ACC112 (cell line): Measurements from ENCODE around the gene SLC66A2.

Source experiments
- H2AFZ ChIP-seq: fragments of 200-600 bp; sonication (generic); one replicate; pipeline ENCODE4 v1.6.0; 2017; ENCODE audit warnings: antibody characterized with exemption, low read length; ENCODE audit not compliant: unreplicated experiment
- H3K27ac ChIP-seq: fragments of 200-600 bp; sonication (generic); 2 replicates; pipeline ENCODE4 v1.5.1; 2014; ENCODE audit warnings: low read depth, mild to moderate bottlenecking, antibody characterized with exemption, low read length, moderate library complexity
- H3K27me3 ChIP-seq: fragments of 200-600 bp; sonication (generic); 2 replicates; pipeline ENCODE4 v1.6.1; 2014; ENCODE audit warnings: mild to moderate bottlenecking, antibody characterized with exemption, low read length, moderate library complexity, mixed read lengths; ENCODE audit not compliant: insufficient read depth
- H3K36me3 ChIP-seq: fragments of 200-600 bp; sonication (generic); 2 replicates; pipeline ENCODE4 v1.6.1; 2016; ENCODE audit warnings: mild to moderate bottlenecking, antibody characterized with exemption, low read length, moderate library complexity, mixed read lengths; ENCODE audit not compliant: insufficient read depth
- H3K4me1 ChIP-seq: fragments of 200-600 bp; sonication (generic); one replicate; pipeline ENCODE4 v1.6.1; 2016; ENCODE audit warnings: low read length, mixed read lengths; ENCODE audit not compliant: insufficient read depth, unreplicated experiment, control insufficient read depth
- H3K4me3 ChIP-seq: fragments of 200-600 bp; sonication (generic); 2 replicates; pipeline ENCODE4 v1.5.1; 2014; ENCODE audit warnings: mild to moderate bottlenecking, low read depth, low read length
- H3K79me2 ChIP-seq: fragments of 200-600 bp; sonication (generic); one replicate; pipeline ENCODE4 v1.6.0; 2016; ENCODE audit warnings: low read length; ENCODE audit not compliant: control insufficient read depth, unreplicated experiment, insufficient read depth

Gene SLC66A2

DNA sequence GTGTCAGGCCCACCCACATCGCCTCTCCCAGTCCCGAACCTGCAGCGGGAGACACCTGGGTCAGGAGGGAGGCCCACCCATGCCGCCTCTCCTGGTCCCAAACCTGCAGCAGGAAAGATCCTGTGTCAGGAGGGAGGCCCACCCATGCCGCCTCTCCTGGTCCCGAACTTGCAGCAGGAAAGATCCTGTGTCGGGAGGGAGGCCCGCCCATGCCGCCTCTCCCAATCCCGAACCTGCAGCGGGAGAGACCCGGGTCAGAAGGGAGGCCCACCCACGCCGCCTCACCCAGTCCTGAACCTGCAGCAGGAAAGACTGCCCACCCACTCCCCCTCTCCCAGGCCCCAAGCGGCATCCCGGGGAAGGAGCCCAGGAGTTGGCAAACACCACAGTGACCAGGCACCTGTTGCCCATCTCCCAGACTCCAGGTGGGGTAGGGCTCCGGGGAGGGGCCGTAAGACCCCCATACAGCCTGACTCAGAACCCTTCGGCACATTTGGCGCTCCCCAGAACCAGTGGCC, 7.8 kb downstream of the SLC66A2 start:
- Histone ChIP-seq H2AFZ (no peak overlapping the region), H3K27me3 (no peaks in the 10 kb centered on the region), H3K4me1 (no peaks in the 10 kb centered on the region), H3K27ac (no peak overlapping the region), H3K36me3 (peaks cover 9% of the 10 kb centered on the region), H3K79me2 (peaks cover 35% of the 10 kb centered on the region), H3K4me3 (no peak overlapping the region)

DNA sequence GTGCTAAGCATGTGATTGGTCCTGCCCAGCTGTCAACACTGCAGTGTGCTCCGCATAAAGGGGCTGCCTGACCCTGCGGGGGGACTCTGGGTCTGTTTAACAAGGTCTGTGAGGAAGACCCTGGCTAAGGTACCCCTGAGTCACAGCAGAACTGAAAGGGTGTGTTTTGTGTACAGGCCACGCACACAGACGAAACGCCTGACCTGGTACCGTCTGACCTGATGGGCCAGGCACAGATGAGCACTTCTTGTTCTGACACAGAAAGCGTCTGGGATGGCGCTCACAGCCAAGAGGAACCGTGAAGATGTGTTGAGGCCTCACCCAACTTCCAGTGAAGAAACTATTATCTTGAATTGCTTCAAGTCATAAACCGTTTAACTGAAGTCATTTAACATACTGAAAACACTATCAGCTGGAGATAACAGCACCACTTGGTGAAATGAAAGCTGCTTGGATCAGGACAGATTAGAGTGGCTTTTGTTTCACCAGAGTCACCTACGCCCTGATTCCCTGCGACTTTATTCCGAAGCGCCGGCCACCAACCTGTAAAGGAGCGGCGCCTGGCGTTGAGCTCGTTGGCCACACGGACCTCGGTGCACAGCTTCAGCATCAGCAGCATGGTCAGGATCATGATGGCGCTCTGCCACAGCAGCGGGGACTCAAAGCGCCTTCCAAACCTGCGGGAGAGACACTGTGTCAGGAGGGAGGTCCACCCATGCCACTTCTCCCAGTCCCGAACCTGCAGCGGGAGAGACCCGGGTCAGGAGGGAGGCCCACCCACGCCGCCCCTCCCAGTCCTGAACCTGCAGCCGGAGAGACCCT, 8.5 kb downstream of the SLC66A2 start:
- Histone ChIP-seq H3K27ac (no peak overlapping the region), H3K27me3 (no peaks in the 10 kb centered on the region), H2AFZ (no peak overlapping the region), H3K79me2 (peaks cover 34% of the 10 kb centered on the region), H3K4me3 (no peak overlapping the region), H3K4me1 (no peaks in the 10 kb centered on the region), H3K36me3 (peaks cover 6% of the 10 kb centered on the region)

DNA sequence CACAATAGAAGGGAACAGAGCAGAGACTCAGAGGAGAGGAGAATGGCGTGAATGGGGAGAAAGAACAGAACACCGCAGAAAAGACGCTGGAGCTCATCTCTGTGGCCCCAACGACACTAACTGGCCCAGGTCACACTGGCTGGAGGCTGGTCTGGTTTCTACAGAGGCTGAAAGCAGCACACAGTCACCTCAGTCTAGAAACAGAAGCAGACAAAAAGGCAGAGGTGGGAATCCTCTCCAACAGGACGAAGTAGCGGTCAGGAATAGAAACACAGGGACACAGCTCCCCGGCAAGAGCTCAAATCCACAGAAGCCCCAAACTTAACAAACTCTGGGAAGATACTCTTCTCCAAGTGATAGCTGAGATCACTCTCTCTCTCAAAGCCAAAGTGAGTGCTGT, 9.2 kb downstream of the SLC66A2 start:
- Histone ChIP-seq H3K4me1 (no peaks in the 10 kb centered on the region), H3K36me3 (peaks cover 12% of the 10 kb centered on the region), H3K27me3 (no peaks in the 10 kb centered on the region), H3K4me3 (no peak overlapping the region), H3K27ac (no peak overlapping the region), H2AFZ (no peak overlapping the region), H3K79me2 (peaks cover 35% of the 10 kb centered on the region)

DNA sequence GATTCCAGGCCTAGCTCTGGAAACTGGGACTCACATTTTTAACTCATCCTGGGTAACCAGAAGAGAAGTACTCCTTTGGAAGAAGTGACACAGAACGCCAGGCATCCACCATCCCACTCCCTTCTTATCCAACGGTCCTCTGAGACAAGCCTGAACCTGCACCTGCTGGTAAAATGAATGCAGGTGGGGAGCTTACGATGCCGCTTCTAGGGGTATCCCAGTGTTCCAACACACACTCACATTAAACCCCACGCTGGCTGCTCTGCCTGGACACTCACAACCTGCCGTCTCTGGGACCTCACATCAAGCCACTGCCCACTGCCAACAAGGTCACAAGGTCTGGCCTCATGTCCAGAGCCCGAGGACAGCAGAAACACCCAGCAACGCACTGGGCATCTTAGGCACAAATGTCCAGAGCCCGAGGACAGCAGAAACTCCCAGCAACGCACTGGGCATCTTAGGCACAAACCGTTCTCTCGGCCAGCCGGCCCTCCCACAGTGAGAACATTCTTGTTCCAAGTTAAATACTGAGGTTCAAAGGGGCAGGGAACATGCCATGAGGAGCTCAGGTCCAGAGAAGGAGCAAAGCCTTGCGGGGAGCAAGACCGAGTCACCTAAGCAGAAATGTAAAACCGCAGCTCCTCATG, 9.9 kb downstream of the SLC66A2 start:
- no peaks in the 10 kb centered on the region for H3K27me3 ChIP-seq
- peaks cover 40% of the 10 kb centered on the region for H3K79me2 ChIP-seq
- H3K4me1 ChIP-seq = no peaks in the 10 kb centered on the region
- no peak overlapping the region for H3K4me3 ChIP-seq
- no peak overlapping the region for H3K27ac ChIP-seq
- peaks cover 17% of the 10 kb centered on the region for H3K36me3 ChIP-seq
- no peak overlapping the region for H2AFZ ChIP-seq

DNA sequence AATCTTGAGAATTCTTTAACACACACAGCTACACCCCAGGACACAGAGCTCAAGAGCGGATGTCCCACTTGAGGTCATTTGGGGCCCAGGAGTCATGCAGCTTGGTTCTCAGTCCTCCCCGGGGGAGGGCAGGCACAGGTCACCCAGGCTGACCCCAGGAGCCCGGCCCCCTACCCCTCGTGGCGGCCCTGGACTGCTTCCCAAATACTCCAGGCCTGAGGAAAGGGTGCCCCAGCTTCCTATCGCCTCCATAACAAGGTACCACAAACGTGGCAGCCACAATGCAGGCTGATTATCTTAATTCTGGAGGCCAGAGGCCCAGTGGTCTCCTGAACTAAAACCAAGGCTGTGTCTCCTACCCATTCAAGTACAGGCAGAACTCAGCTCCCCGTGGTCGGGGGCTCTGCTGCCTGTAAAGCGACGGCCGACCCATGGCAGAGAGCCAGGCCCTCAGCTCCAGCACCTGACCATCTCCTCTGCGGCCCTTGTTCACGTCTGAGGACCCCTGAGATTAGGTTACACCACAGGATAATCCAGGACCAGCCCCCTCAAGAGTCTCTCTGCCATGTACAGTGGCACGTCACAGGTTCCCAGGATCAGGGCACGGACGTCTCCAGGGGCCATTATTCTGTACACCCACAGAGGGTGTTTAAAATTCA, 10.5 kb downstream of the SLC66A2 start:
- peaks cover 39% of the 10 kb centered on the region for H3K79me2 ChIP-seq
- no peak overlapping the region for H3K27ac ChIP-seq
- no peak overlapping the region for H3K4me3 ChIP-seq
- H2AFZ ChIP-seq = no peak overlapping the region
- peaks cover 17% of the 10 kb centered on the region for H3K36me3 ChIP-seq
- H3K27me3 ChIP-seq = no peaks in the 10 kb centered on the region
- no peaks in the 10 kb centered on the region for H3K4me1 ChIP-seq

DNA sequence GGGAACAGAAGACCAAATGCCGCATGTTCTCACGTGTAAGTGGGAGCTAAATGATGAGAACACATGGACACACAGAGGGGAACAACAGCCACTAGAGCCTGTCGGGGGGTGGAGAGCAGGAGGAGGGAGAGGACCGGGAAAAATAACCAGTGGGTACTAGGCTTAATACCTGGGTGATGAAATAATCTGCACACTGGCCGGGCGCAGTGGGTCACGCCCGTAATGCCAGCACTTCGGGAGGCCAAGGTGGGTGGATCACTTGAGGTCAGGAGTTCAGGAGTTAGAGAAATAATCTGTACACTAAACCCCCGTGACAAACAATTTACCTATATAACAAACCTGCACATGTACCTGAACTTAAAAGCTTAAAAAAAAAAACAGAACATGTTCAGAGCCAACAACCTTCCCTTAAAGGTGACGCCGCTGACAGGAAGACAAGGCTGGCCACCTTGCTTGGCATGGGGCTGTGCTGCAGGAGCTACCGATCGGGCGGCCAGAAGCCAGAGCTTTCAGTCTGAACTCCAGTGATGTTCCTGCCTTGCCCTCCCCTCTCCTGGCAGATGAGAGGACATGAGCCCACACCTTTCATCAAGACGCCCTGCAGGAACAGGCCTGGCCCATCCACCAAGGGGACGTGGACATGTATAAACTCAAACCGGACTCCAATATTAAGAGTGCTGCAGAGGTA, 11.2 kb downstream of the SLC66A2 start:
- no peaks in the 10 kb centered on the region for H3K4me1 ChIP-seq
- no peak overlapping the region for H3K27ac ChIP-seq
- no peak overlapping the region for H3K4me3 ChIP-seq
- H3K27me3 ChIP-seq = no peaks in the 10 kb centered on the region
- no peak overlapping the region for H2AFZ ChIP-seq
- H3K36me3 ChIP-seq = peaks cover 21% of the 10 kb centered on the region
- H3K79me2 ChIP-seq = peaks cover 44% of the 10 kb centered on the region

DNA sequence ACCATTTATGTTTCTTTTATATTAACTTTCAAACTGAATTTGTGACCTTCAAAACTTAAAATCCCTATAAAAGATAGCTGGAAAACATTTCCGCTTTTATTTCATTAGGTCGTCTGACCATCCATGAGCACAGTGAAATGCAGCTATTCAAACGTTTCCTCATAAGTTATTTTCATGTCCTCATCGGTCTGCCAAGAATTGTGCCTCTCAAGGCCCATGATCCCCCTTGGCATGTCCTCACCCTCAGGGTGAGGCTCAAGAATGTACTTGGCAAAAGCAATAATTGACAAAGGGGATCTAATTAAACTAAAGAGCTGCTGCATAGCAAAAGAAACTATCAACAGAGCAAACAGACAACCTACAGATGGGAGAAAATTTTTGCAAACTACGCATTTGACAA, 12.4 kb downstream of the SLC66A2 start:
- Histone ChIP-seq H3K36me3 (peaks cover 29% of the 10 kb centered on the region), H3K79me2 (peaks cover 37% of the 10 kb centered on the region), H3K4me3 (no peak overlapping the region), H2AFZ (no peak overlapping the region), H3K27ac (no peak overlapping the region), H3K4me1 (no peaks in the 10 kb centered on the region), H3K27me3 (no peaks in the 10 kb centered on the region)

DNA sequence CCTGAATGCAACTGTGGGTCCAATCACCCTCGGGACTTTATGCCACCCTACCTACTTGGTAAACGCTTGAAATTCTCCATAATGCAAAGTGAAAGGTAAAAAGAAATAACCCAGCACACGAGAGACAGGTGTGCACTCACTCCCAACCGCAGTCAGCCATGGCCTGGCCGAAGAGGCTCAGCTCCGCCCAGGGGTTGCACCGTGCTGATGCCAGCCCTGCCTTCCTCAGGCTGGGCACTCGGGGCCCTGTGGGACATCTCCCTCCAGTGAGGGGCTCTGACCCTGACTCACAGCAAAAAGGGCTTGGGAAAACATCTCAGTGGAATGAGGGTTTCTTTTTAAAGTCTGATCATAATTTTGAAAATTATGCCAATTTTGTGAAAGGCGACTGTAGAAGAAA, 13.3 kb downstream of the SLC66A2 start:
- Histone ChIP-seq H3K36me3 (peaks cover 38% of the 10 kb centered on the region), H3K79me2 (peaks cover 37% of the 10 kb centered on the region), H3K27me3 (no peaks in the 10 kb centered on the region)

DNA sequence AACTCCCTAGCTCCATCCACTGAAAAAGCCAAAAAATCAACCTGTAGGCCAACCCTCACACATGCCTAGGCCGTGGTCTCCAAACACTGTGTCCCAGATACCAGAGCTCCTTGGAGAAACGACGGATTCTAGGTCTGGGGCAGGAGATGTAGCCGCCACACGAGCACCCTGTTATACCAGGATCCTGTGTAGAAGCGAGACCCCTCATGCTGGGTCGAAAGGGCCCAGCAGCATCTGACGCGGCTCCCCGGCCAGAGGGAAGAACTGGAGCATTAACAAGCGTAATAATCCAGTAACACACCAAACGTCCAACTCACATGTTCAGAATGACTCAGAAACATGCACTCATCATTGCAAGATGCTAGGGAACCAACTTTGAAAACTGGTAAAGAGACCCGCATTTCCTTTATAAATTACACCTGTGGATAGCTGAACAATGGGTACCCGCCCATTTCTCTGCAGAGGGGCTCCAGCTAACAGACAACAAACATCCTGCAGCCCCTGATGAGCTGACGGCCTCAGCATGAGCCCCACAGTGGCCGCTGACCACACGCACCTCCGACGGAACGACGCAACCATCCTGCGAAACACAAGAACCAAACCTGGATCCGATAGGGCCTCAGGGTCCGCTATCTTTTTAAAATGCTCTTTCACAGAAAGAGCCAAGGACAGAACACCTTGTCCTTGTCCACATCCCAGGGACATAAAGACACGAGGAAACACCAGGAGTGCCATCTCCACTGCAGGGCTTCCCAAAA, 14.2 kb downstream of the SLC66A2 start:
- Histone ChIP-seq H3K27me3 (no peaks in the 10 kb centered on the region), H3K4me3 (no peak overlapping the region), H2AFZ (no peak overlapping the region), H3K36me3 (peaks cover 47% of the 10 kb centered on the region), H3K27ac (no peak overlapping the region), H3K79me2 (peaks cover 38% of the 10 kb centered on the region), H3K4me1 (no peaks in the 10 kb centered on the region)

More for the DNA sequence above, 13.3 kb downstream of the SLC66A2 start:
- Histone ChIP-seq H2AFZ (no peak overlapping the region), H3K4me1 (no peaks in the 10 kb centered on the region), H3K4me3 (no peak overlapping the region), H3K27ac (no peak overlapping the region)

DNA sequence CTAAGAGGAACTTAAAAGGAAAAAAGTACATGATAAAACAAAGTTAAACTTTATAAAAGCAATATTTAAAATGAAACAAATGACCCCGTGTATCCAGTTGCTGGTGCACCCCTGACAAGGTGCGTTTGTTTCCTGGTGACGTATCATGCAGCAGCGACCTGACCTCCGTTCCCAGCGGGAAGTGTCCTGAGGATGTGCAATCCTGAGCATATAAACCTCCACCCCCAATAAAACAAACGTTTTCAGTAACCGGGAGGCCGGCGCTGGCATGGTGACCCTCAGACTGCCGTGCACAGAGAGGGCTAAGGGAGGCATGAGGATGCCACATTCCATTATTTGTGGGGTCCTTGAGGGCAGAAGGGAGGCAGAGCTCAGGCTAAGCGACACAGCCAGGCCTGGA, 14.8 kb downstream of the SLC66A2 start:
- Histone ChIP-seq H3K4me1 (no peaks in the 10 kb centered on the region), H3K4me3 (no peak overlapping the region), H3K27me3 (no peaks in the 10 kb centered on the region), H3K36me3 (peaks cover 52% of the 10 kb centered on the region), H2AFZ (no peak overlapping the region), H3K27ac (no peak overlapping the region), H3K79me2 (peaks cover 38% of the 10 kb centered on the region)
